WTC11 (cell line): ENCODE measurements around the gene ATP1A4. TPM values are rescaled to one million over a fixed set of nuclear protein-coding genes. Genes with fewer than 3 reads are reported as not detected.

Experiments
- ESRRA ChIP-seq: sonication (generic); formaldehyde crosslinking; IDR thresholded peaks from 2 replicates; pipeline ENCODE4 v1.8.1; 2022; ENCODE audit warnings: mild to moderate bottlenecking, missing genetic modification reagents, borderline replicate concordance
- FOXP1 ChIP-seq: sonication (generic); formaldehyde crosslinking; IDR thresholded peaks from 2 replicates; pipeline ENCODE4 v1.8.0; 2022; ENCODE audit warnings: missing genetic modification reagents, mild to moderate bottlenecking, moderate library complexity, borderline replicate concordance
- GABPB1 ChIP-seq: sonication (generic); formaldehyde crosslinking; IDR thresholded peaks from 2 replicates; pipeline ENCODE4 v1.8.1; 2023; ENCODE audit warnings: mild to moderate bottlenecking, missing genetic modification reagents
- MYBL2 ChIP-seq: sonication (generic); formaldehyde crosslinking; IDR thresholded peaks from 2 replicates; pipeline ENCODE4 v1.8.1; 2023; ENCODE audit warnings: mild to moderate bottlenecking, moderate library complexity, missing genetic modification reagents
- NFE2L1 ChIP-seq: sonication (generic); formaldehyde crosslinking; IDR thresholded peaks from 2 replicates; pipeline ENCODE4 v1.8.1; 2023; ENCODE audit warnings: missing genetic modification reagents
- PRRX2 ChIP-seq: fragments of 250-450 bp; sonication (Bioruptor Pico); IDR thresholded peaks from 2 replicates; pipeline ENCODE4 v1.8.0; 2021; ENCODE audit warnings: mild to moderate bottlenecking
- RELA ChIP-seq: sonication (generic); formaldehyde crosslinking; IDR thresholded peaks from 2 replicates; pipeline ENCODE4 v1.8.1; 2022; ENCODE audit warnings: missing genetic modification reagents, mild to moderate bottlenecking, borderline replicate concordance
- RORB ChIP-seq: fragments of 250-450 bp; sonication (Bioruptor Pico); IDR thresholded peaks from 2 replicates; pipeline ENCODE4 v1.9.0; 2021; ENCODE audit warnings: mild to moderate bottlenecking
- TCF7 ChIP-seq: sonication (generic); formaldehyde crosslinking; IDR thresholded peaks from 2 replicates; pipeline ENCODE4 v1.8.0; 2022; ENCODE audit warnings: mild to moderate bottlenecking, low read depth, missing genetic modification reagents, moderate library complexity
- TP53 ChIP-seq: sonication (generic); formaldehyde crosslinking; IDR thresholded peaks from 2 replicates; pipeline ENCODE4 v1.8.1; 2023; ENCODE audit warnings: mild to moderate bottlenecking, missing genetic modification reagents
- ZBTB21 ChIP-seq: sonication (generic); formaldehyde crosslinking; IDR thresholded peaks from 2 replicates; pipeline ENCODE4 v1.8.1; 2023; ENCODE audit warnings: mild to moderate bottlenecking, missing genetic modification reagents, borderline replicate concordance
- ZNF219 ChIP-seq: sonication (generic); formaldehyde crosslinking; IDR thresholded peaks from 2 replicates; pipeline ENCODE4 v1.8.0; 2023; ENCODE audit warnings: missing genetic modification reagents, mild to moderate bottlenecking, borderline replicate concordance
- ZNF232 ChIP-seq: sonication (generic); formaldehyde crosslinking; IDR thresholded peaks from 2 replicates; pipeline ENCODE4 v1.8.0; 2022; ENCODE audit warnings: mild to moderate bottlenecking, missing genetic modification reagents
- ZNF317 ChIP-seq: sonication (generic); formaldehyde crosslinking; IDR thresholded peaks from 2 replicates; pipeline ENCODE4 v1.8.1; 2023; ENCODE audit warnings: low read depth, mild to moderate bottlenecking, moderate library complexity, missing genetic modification reagents, borderline replicate concordance
- ZNF416 ChIP-seq: fragments of 250-450 bp; sonication (Bioruptor Pico); IDR thresholded peaks from 2 replicates; pipeline ENCODE4 v1.9.0; 2021; ENCODE audit warnings: mild to moderate bottlenecking, inconsistent platforms
- ZNF671 ChIP-seq: fragments of 250-450 bp; sonication (Bioruptor Pico); IDR thresholded peaks from 2 replicates; pipeline ENCODE4 v1.8.0; 2021; ENCODE audit warnings: mild to moderate bottlenecking
- total RNA-seq: library from RNA; stranded (reverse); gene quantifications from 3 replicates; pipeline ENCODE4 v1.2.3, GENCODE V29; 2021
- TF ChIP-seq, protein P1 (sequence below): sonication (generic); formaldehyde crosslinking; IDR thresholded peaks from 2 replicates; pipeline ENCODE4 v1.8.1; 2023; ENCODE audit warnings: mild to moderate bottlenecking, moderate library complexity, missing genetic modification reagents
- TF ChIP-seq, protein P2 (sequence below): sonication (generic); formaldehyde crosslinking; IDR thresholded peaks from 2 replicates; pipeline ENCODE4 v1.8.1; 2022; ENCODE audit warnings: low read depth, mild to moderate bottlenecking, moderate library complexity, missing genetic modification reagents, borderline replicate concordance
- TF ChIP-seq, protein P3 (sequence below): sonication (generic); formaldehyde crosslinking; IDR thresholded peaks from 2 replicates; pipeline ENCODE4 v1.8.0; 2022; ENCODE audit warnings: mild to moderate bottlenecking, missing genetic modification reagents
- TF ChIP-seq, protein P4 (sequence below): sonication (generic); formaldehyde crosslinking; IDR thresholded peaks from 2 replicates; pipeline ENCODE4 v1.8.0; 2022; ENCODE audit warnings: missing genetic modification reagents
- TF ChIP-seq, protein P5 (sequence below): sonication (generic); formaldehyde crosslinking; IDR thresholded peaks from 2 replicates; pipeline ENCODE4 v1.8.1; 2023; ENCODE audit warnings: mild to moderate bottlenecking, missing genetic modification reagents
- TF ChIP-seq, protein P6 (sequence below): sonication (generic); formaldehyde crosslinking; IDR thresholded peaks from 2 replicates; pipeline ENCODE4 v1.8.1; 2023; ENCODE audit warnings: mild to moderate bottlenecking, missing genetic modification reagents, moderate library complexity
- TF ChIP-seq, protein P7 (sequence below): fragments of 250-450 bp; sonication (Bioruptor Pico); IDR thresholded peaks from 2 replicates; pipeline ENCODE4 v1.9.0; 2021; ENCODE audit warnings: mild to moderate bottlenecking
- TF ChIP-seq, protein P8 (sequence below): sonication (generic); formaldehyde crosslinking; IDR thresholded peaks from 2 replicates; pipeline ENCODE4 v1.8.0; 2022; ENCODE audit warnings: mild to moderate bottlenecking, missing genetic modification reagents

The ATP1A4 gene
- total RNA-seq, 1 experiment from 2014 or later, result 0.37 TPM

DNA sequence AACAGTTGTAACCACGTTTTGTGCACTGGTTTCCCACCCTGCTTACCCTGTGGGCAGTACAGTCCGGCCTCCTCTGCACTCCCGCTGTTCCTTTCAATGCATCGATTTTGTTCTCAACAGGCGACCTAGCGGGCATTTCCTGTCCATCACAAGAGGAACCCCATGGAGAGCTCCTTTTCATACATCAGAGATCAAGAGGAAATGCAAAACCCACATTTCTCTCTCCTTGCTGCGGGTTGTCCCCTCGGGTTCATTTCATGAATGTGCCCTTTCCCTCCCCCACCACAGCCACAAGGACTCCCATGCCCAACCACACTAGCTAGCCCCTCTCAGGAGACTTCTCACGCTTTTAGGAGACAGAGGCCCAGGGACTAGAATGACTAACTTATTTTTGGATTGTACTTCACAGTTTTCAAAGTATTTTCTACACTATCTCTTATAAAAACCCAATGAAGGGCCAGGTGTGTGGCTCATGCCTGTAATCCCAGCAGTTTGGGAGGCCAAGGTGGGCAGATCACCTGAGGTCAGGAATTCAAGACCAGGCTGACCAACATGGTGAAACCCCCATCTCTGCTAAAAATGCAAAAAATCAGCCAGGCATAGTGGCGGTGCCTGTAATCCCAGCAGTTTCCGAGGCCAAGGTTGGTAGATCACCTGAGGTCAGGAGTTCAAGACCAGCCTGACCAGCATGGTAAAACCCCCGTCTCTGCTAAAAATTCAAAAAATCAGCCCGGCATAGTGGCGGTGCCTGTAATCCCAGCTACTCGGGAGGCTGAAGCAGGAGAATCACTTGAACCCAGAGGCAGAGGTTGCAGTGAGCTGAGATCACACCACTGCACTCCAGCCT, 18.4 kb downstream of the ATP1A4 start (continued):
- TF ChIP-seq, protein P1, sequence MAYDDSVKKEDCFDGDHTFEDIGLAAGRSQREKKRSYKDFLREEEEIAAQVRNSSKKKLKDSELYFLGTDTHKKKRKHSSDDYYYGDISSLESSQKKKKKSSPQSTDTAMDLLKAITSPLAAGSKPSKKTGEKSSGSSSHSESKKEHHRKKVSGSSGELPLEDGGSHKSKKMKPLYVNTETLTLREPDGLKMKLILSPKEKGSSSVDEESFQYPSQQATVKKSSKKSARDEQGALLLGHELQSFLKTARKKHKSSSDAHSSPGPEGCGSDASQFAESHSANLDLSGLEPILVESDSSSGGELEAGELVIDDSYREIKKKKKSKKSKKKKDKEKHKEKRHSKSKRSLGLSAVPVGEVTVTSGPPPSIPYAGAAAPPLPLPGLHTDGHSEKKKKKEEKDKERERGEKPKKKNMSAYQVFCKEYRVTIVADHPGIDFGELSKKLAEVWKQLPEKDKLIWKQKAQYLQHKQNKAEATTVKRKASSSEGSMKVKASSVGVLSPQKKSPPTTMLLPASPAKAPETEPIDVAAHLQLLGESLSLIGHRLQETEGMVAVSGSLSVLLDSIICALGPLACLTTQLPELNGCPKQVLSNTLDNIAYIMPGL (CRISPR knock-in tag), result 0 out of 2 replicates have a peak, but pooled peaks have one; percentile 6
- TF ChIP-seq ZNF219 (CRISPR knock-in tag), result no peak
- TF ChIP-seq GABPB1 (CRISPR knock-in tag), result no peak
- TF ChIP-seq, protein P2, sequence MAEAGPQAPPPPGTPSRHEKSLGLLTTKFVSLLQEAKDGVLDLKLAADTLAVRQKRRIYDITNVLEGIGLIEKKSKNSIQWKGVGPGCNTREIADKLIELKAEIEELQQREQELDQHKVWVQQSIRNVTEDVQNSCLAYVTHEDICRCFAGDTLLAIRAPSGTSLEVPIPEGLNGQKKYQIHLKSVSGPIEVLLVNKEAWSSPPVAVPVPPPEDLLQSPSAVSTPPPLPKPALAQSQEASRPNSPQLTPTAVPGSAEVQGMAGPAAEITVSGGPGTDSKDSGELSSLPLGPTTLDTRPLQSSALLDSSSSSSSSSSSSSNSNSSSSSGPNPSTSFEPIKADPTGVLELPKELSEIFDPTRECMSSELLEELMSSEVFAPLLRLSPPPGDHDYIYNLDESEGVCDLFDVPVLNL, result no peak
- TF ChIP-seq PRRX2, result 0 out of 2 replicates have a peak, but pooled peaks have one; percentile 48
- TF ChIP-seq TCF7, result no peak
- TF ChIP-seq ESRRA (CRISPR knock-in tag), result no peak
- TF ChIP-seq, protein P3, sequence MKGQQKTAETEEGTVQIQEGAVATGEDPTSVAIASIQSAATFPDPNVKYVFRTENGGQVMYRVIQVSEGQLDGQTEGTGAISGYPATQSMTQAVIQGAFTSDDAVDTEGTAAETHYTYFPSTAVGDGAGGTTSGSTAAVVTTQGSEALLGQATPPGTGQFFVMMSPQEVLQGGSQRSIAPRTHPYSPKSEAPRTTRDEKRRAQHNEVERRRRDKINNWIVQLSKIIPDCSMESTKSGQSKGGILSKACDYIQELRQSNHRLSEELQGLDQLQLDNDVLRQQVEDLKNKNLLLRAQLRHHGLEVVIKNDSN (CRISPR knock-in tag), result no peak
- TF ChIP-seq, protein P4, sequence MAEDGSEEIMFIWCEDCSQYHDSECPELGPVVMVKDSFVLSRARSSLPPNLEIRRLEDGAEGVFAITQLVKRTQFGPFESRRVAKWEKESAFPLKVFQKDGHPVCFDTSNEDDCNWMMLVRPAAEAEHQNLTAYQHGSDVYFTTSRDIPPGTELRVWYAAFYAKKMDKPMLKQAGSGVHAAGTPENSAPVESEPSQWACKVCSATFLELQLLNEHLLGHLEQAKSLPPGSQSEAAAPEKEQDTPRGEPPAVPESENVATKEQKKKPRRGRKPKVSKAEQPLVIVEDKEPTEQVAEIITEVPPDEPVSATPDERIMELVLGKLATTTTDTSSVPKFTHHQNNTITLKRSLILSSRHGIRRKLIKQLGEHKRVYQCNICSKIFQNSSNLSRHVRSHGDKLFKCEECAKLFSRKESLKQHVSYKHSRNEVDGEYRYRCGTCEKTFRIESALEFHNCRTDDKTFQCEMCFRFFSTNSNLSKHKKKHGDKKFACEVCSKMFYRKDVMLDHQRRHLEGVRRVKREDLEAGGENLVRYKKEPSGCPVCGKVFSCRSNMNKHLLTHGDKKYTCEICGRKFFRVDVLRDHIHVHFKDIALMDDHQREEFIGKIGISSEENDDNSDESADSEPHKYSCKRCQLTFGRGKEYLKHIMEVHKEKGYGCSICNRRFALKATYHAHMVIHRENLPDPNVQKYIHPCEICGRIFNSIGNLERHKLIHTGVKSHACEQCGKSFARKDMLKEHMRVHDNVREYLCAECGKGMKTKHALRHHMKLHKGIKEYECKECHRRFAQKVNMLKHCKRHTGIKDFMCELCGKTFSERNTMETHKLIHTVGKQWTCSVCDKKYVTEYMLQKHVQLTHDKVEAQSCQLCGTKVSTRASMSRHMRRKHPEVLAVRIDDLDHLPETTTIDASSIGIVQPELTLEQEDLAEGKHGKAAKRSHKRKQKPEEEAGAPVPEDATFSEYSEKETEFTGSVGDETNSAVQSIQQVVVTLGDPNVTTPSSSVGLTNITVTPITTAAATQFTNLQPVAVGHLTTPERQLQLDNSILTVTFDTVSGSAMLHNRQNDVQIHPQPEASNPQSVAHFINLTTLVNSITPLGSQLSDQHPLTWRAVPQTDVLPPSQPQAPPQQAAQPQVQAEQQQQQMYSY, result no peak
- TF ChIP-seq ZBTB21 (CRISPR knock-in tag), result peak; percentile 60; the same call in 1 of the 2 replicates
- TF ChIP-seq MYBL2 (CRISPR knock-in tag), result no peak
- TF ChIP-seq, protein P5, sequence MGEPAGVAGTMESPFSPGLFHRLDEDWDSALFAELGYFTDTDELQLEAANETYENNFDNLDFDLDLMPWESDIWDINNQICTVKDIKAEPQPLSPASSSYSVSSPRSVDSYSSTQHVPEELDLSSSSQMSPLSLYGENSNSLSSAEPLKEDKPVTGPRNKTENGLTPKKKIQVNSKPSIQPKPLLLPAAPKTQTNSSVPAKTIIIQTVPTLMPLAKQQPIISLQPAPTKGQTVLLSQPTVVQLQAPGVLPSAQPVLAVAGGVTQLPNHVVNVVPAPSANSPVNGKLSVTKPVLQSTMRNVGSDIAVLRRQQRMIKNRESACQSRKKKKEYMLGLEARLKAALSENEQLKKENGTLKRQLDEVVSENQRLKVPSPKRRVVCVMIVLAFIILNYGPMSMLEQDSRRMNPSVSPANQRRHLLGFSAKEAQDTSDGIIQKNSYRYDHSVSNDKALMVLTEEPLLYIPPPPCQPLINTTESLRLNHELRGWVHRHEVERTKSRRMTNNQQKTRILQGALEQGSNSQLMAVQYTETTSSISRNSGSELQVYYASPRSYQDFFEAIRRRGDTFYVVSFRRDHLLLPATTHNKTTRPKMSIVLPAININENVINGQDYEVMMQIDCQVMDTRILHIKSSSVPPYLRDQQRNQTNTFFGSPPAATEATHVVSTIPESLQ, result no peak
- TF ChIP-seq, protein P6, sequence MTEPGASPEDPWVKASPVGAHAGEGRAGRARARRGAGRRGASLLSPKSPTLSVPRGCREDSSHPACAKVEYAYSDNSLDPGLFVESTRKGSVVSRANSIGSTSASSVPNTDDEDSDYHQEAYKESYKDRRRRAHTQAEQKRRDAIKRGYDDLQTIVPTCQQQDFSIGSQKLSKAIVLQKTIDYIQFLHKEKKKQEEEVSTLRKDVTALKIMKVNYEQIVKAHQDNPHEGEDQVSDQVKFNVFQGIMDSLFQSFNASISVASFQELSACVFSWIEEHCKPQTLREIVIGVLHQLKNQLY (CRISPR knock-in tag), result no peak
- no peak for TF ChIP-seq TP53 (CRISPR knock-in tag)
- TF ChIP-seq RORB, result no peak
- TF ChIP-seq ZNF232 (CRISPR knock-in tag), result no peak
- no peak; the same call in 1 of the 2 replicates for TF ChIP-seq ZNF671
- TF ChIP-seq, protein P7, sequence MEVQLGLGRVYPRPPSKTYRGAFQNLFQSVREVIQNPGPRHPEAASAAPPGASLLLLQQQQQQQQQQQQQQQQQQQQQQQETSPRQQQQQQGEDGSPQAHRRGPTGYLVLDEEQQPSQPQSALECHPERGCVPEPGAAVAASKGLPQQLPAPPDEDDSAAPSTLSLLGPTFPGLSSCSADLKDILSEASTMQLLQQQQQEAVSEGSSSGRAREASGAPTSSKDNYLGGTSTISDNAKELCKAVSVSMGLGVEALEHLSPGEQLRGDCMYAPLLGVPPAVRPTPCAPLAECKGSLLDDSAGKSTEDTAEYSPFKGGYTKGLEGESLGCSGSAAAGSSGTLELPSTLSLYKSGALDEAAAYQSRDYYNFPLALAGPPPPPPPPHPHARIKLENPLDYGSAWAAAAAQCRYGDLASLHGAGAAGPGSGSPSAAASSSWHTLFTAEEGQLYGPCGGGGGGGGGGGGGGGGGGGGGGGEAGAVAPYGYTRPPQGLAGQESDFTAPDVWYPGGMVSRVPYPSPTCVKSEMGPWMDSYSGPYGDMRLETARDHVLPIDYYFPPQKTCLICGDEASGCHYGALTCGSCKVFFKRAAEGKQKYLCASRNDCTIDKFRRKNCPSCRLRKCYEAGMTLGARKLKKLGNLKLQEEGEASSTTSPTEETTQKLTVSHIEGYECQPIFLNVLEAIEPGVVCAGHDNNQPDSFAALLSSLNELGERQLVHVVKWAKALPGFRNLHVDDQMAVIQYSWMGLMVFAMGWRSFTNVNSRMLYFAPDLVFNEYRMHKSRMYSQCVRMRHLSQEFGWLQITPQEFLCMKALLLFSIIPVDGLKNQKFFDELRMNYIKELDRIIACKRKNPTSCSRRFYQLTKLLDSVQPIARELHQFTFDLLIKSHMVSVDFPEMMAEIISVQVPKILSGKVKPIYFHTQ (CRISPR knock-in tag), result 0 out of 2 replicates have a peak, but pooled peaks have one; percentile 22
- TF ChIP-seq, protein P8, sequence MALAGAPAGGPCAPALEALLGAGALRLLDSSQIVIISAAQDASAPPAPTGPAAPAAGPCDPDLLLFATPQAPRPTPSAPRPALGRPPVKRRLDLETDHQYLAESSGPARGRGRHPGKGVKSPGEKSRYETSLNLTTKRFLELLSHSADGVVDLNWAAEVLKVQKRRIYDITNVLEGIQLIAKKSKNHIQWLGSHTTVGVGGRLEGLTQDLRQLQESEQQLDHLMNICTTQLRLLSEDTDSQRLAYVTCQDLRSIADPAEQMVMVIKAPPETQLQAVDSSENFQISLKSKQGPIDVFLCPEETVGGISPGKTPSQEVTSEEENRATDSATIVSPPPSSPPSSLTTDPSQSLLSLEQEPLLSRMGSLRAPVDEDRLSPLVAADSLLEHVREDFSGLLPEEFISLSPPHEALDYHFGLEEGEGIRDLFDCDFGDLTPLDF, result no peak
- 0 out of 2 replicates have a peak, but pooled peaks have one; percentile 9 for TF ChIP-seq NFE2L1
- TF ChIP-seq RELA, result no peak
- no peak for TF ChIP-seq ZNF416
- no peak for TF ChIP-seq ZNF317 (CRISPR knock-in tag)
- no peak for TF ChIP-seq FOXP1 (CRISPR knock-in tag)
